Muscle layer of colon (tissue), 2 donors: ENCODE results near the gene RARS1.

Source experiments
- H3K27ac ChIP-seq: one replicate; pipeline ENCODE4 v1.7.0; 2013; ENCODE audit warnings: low read depth, mild to moderate bottlenecking, low read length, moderate library complexity
- H3K27me3 ChIP-seq, 2 donors: one replicate each; pipeline ENCODE4 v1.7.0; 2013; ENCODE audit warnings: low read length in 2 of 2, mild to moderate bottlenecking in 2 of 2; ENCODE audit not compliant: insufficient read depth in 2 of 2, control insufficient read depth in 1 of 2
- H3K36me3 ChIP-seq: one replicate; pipeline ENCODE4 v1.7.0; 2013; ENCODE audit warnings: mild to moderate bottlenecking, low read length; ENCODE audit not compliant: insufficient read depth
- H3K4me1 ChIP-seq: one replicate; pipeline ENCODE4 v1.7.0; 2013; ENCODE audit warnings: mild to moderate bottlenecking, low read length; ENCODE audit not compliant: insufficient read depth
- H3K4me3 ChIP-seq, 2 donors: one replicate each; pipeline ENCODE4 v1.7.0; 2013; ENCODE audit warnings: low read length in 2 of 2, low read depth in 1 of 2, mild to moderate bottlenecking in 1 of 2, moderate library complexity in 1 of 2
- H3K9ac ChIP-seq: one replicate; pipeline ENCODE4 v1.7.0; 2013; ENCODE audit warnings: low read length
- H3K9me3 ChIP-seq: one replicate; pipeline ENCODE4 v1.7.0; 2013; ENCODE audit warnings: mild to moderate bottlenecking, low read length
- donor health status: abdominal sarcoma.
- donor health status: Adenocarcinoma of cecum.

The RARS1 gene

GRCh38 chr5:168481330-168481788 lies 4.9 kb upstream of the RARS1 start:
- Histone ChIP-seq H3K4me3 (no peak overlapping the region), H3K36me3 (no peaks in the 10 kb centered on the region), H3K9ac (no peak overlapping the region), H3K4me1 (no peaks in the 10 kb centered on the region), H3K27me3 (no peaks in the 10 kb centered on the region), H3K27ac (no peak overlapping the region), H3K9me3 (no peaks in the 10 kb centered on the region)

- Histone ChIP-seq H3K27ac (no peak overlapping the region), H3K27me3 (no peaks in the 10 kb centered on the region), H3K4me1 (peaks cover 3% of the 10 kb centered on the region), H3K4me3 (no peak overlapping the region), H3K9me3 (no peaks in the 10 kb centered on the region), H3K9ac (no peak overlapping the region), H3K36me3 (no peaks in the 10 kb centered on the region)
Measured at GRCh38 chr5:168482361-168482760, 3.9 kb upstream of the RARS1 start.

- H3K4me1 ChIP-seq: peaks cover 9% of the 10 kb centered on the region
- no peak overlapping the region for H3K27ac ChIP-seq
- H3K9me3 ChIP-seq: no peaks in the 10 kb centered on the region
- H3K36me3 ChIP-seq: peaks cover 46% of the 10 kb centered on the region
- H3K27me3 ChIP-seq: no peaks in the 10 kb centered on the region
- H3K9ac ChIP-seq: no peak overlapping the region
- H3K4me3 ChIP-seq: no peak overlapping the region
Measured at GRCh38 chr5:168489059-168489458, 2.8 kb downstream of the RARS1 start.

GRCh38 chr5:168494057-168494555 lies 7.8 kb downstream of the RARS1 start:
- H3K9ac ChIP-seq: no peak overlapping the region
- no peaks in the 10 kb centered on the region for H3K27me3 ChIP-seq
- peaks cover 65% of the 10 kb centered on the region for H3K36me3 ChIP-seq

GRCh38 chr5:168502563-168503237 lies 16.4 kb downstream of the RARS1 start:
- H3K4me3 ChIP-seq: no peak overlapping the region
- H3K27me3 ChIP-seq: no peaks in the 10 kb centered on the region
- no peak overlapping the region for H3K9ac ChIP-seq
- H3K9me3 ChIP-seq: no peaks in the 10 kb centered on the region
- peaks cover 38% of the 10 kb centered on the region for H3K36me3 ChIP-seq
- H3K4me1 ChIP-seq: no peaks in the 10 kb centered on the region
- H3K27ac ChIP-seq: no peak overlapping the region

More at GRCh38 chr5:168494057-168494555, 7.8 kb downstream of the RARS1 start:
- H3K4me1 ChIP-seq: no peaks in the 10 kb centered on the region
- no peak overlapping the region for H3K27ac ChIP-seq
- no peak overlapping the region for H3K4me3 ChIP-seq
- H3K9me3 ChIP-seq: no peaks in the 10 kb centered on the region

DNA sequence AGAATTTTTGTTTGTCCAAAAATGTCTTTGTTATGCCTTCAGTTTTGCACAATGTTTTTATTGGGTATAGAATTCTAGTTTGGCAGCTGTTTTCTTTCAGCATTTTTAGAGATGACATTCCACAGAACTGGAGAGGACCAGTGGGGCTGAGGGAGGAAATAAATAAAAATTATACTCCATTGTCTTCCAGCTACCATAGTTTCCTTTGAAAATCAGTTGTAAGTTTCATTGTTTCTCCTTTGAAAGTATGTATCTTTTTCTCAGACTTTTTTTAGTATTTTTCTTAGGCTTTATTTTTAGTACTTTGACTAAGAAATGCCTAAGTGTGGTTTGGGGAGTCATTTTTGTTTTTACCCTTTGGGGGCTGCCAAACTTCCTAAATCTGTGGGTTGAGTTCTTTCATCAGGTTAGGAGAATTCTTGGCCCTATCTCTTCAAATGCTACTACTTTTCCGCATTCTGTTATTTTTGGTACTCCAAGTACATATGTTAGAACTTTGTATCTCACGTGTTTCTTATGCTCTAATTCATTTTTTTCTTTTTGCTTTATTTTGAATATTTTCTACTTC lies 27.7 kb downstream of the RARS1 start:
- peaks cover 71% of the 10 kb centered on the region for H3K36me3 ChIP-seq
- H3K9me3 ChIP-seq: no peaks in the 10 kb centered on the region
- H3K27ac ChIP-seq: no peak overlapping the region
- no peak overlapping the region for H3K4me3 ChIP-seq
- H3K27me3 ChIP-seq: no peaks in the 10 kb centered on the region
- H3K9ac ChIP-seq: no peak overlapping the region
- no peaks in the 10 kb centered on the region for H3K4me1 ChIP-seq

- H3K4me3 ChIP-seq: no peak overlapping the region
- no peaks in the 10 kb centered on the region for H3K4me1 ChIP-seq
- H3K27ac ChIP-seq: no peak overlapping the region
- no peak overlapping the region for H3K9ac ChIP-seq
- H3K36me3 ChIP-seq: no peaks in the 10 kb centered on the region
- peaks cover 0 to 13% of the 10 kb centered on the region in 2 donors for H3K27me3 ChIP-seq
- no peaks in the 10 kb centered on the region for H3K9me3 ChIP-seq
Measured at GRCh38 chr5:168525856-168526255, 39.6 kb downstream of the RARS1 start.

GRCh38 chr5:168527756-168528295 lies 41.6 kb downstream of the RARS1 start:
- no peaks in the 10 kb centered on the region for H3K4me1 ChIP-seq
- H3K4me3 ChIP-seq: no peak overlapping the region
- H3K27ac ChIP-seq: no peak overlapping the region
- H3K9me3 ChIP-seq: no peaks in the 10 kb centered on the region
- H3K27me3 ChIP-seq: peaks cover 6 to 30% of the 10 kb centered on the region in 2 donors
- no peak overlapping the region for H3K9ac ChIP-seq
- H3K36me3 ChIP-seq: no peaks in the 10 kb centered on the region

DNA sequence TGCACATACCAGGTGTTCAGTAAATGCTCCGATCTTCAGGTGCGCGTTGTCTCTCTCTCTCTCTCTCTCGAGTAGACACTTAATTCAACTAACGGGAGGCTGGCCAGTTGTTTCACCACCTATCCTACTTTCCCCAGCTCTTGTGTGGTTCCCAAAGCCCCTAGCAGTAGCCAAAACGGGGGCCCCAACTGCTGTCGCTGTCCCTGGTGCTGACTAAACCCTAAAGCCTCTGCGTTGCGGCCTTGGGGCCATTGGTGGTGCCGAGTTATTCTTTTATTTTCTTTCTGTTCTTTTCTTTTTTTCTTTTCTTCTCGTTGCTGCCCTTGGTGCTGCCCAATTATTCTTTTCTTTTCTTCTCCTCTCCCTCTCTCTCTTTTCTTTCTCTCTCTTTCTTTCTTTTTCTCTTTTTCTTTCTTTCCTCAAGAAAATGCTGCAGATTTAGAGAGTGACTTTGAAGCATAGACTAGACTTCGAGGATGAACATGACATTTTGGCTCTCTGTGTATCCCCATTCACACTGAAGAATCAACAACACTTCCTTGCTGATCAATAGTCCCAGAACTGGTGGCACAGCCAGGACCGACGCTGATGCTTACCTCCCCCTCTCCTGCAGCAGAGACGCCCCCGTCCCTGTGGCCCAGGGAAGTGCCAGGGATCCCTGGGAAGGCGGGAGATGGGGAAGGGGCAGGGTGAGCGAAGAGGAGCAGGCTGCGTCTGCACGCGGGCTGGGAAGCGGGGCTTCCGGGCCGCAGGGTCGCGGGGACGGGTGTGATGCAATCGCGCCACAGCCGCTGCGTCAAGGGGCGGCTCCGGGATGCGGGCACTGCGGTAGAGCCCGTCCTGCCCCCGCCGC lies 42.5 kb downstream of the RARS1 start, which contains the start of gene FBLL1:
TSS of gene FBLL1 (plus strand) at position 785 of the 853 bp plus-strand sequence. CDS start 200 bp downstream, outside the sequence.
- Histone ChIP-seq H3K27me3 (peaks cover 6 to 30% of the 10 kb centered on the region in 2 donors), H3K4me3 (no peak within 1 kb of the TSS), H3K4me1 (no peaks in the 10 kb centered on the region), H3K27ac (no peak within 1 kb of the TSS), H3K9me3 (no peaks in the 10 kb centered on the region), H3K36me3 (no peaks in the 10 kb centered on the region), H3K9ac (no peak within 1 kb of the TSS)

- no peaks in the 10 kb centered on the region for H3K4me1 ChIP-seq
- peaks cover 6 to 30% of the 10 kb centered on the region in 2 donors for H3K27me3 ChIP-seq
- H3K9me3 ChIP-seq: no peaks in the 10 kb centered on the region
- H3K27ac ChIP-seq: no peak overlapping the region
- H3K9ac ChIP-seq: no peak overlapping the region
- H3K4me3 ChIP-seq: no peak overlapping the region
- H3K36me3 ChIP-seq: no peaks in the 10 kb centered on the region
Measured at GRCh38 chr5:168529374-168530234, 43.3 kb downstream of the RARS1 start.
